Activated T-cell treated with anti-CD3 and anti-CD28 coated beads for 1 hour (primary cell): ENCODE measurements around the gene MCEMP1.

Experiments
- DNase-seq: peaks from one replicate; pipeline ENCODE4 v3.0.0-alpha.2; 2020; ENCODE audit warnings: low read depth

Gene MCEMP1

DNA sequence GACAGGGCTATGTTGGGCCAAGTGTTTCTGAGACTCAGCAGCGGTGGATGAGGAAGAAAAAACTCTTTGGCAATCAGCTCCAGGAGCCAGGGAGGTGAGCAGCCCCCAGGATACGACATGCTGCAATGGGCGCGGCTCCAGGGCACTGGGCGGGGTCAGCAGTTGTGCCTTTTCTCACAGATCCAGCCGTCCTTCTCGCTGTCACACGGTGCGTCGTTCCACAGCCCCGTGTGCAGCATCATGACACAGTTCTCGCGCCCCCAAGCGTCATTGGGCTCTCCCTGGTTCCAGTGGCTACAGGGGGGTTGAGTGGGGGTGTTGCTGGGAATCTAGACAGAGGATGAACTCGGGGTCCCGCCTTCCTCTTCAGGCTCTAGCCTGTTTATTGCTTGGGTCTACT, 52.3 kb downstream of the MCEMP1 start:
- DNase-seq, result no peak
